Measurements from ENCODE around the gene NHLH1.

DNA sequence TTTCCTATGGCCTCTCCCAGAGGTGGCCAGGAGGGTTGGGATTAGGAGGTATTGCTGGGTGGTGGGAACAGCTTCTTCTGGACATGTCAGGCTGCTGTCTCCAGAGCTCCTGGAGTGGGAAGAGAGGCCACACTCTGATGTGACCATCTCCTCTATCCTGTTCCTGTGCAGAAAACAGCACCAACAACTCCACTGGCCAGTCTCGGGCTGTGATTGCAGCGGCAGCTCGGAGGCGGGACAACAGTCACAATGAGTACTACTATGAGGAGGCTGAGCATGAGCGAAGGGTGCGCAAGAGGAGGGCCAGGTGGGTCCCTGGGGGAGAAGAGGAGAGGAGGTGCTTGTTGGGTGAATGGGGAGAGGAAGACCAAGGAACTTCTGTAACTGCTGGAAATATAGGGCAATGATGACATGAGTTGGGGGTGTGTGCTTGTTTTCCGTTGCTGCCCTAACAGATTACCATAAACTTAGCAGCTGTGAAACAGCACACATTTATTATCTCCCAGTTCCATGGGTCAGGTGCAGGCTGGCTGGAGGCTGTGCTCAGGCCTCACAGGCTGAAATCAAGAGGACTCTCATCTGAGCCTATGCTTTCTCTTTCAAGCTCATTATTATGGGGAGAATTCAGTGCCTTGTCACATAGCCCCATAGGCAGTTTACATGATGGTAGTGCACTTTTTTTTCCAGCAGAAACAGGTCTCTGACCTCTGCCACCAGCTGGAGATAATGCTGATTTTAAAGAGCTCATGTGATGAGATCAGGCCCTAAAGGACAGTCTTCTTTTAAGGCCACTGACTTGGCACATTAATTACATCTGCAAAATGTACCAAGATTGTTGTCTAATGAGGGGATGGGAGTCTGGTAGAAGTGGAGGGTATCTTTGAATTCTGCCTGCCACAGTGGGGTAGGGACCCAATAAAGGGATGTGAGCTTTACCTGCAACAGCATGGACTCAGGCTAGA lies 54.3 kb downstream of the NHLH1 start:
- no peak for TF ChIP-seq POLR2A (IDR thresholded peaks at IDR 0.05)
- TF ChIP-seq, protein P1, sequence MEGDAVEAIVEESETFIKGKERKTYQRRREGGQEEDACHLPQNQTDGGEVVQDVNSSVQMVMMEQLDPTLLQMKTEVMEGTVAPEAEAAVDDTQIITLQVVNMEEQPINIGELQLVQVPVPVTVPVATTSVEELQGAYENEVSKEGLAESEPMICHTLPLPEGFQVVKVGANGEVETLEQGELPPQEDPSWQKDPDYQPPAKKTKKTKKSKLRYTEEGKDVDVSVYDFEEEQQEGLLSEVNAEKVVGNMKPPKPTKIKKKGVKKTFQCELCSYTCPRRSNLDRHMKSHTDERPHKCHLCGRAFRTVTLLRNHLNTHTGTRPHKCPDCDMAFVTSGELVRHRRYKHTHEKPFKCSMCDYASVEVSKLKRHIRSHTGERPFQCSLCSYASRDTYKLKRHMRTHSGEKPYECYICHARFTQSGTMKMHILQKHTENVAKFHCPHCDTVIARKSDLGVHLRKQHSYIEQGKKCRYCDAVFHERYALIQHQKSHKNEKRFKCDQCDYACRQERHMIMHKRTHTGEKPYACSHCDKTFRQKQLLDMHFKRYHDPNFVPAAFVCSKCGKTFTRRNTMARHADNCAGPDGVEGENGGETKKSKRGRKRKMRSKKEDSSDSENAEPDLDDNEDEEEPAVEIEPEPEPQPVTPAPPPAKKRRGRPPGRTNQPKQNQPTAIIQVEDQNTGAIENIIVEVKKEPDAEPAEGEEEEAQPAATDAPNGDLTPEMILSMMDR (IDR thresholded peaks at IDR 0.05), result no peak

Data from testis (tissue), 2 donors.